Spleen (tissue), 11 donors: ENCODE data around the gene PHLDB2. TPM values are rescaled to one million over a fixed set of nuclear protein-coding genes. Genes with fewer than 3 reads are reported as not detected.

Experiments
- DNase-seq: peaks from one replicate; pipeline ENCODE4 v3.0.0-alpha.2; 2020
- H3K27ac ChIP-seq, 8 donors: fragments of 200-600 bp; sonication (generic) in 7 of 8; 1 replicate in 4 of 8; 2 replicates in 4 of 8; pipeline versions ENCODE4 v1.5.0 to v1.8.0; 2016 to 2021; ENCODE audit warnings: inconsistent platforms in 4 of 8, mild to moderate bottlenecking in 4 of 8, moderate library complexity in 1 of 8
- H3K27me3 ChIP-seq, 7 donors: fragments of 200-600 bp; sonication (generic) in 6 of 7; replicated peaks in 1 of 7; 1 replicate in 4 of 7; 2 replicates in 3 of 7; pipeline versions ENCODE4 v1.5.0 to v1.8.0; 2016 to 2021; ENCODE audit warnings: inconsistent platforms in 3 of 7, mild to moderate bottlenecking in 1 of 7
- H3K36me3 ChIP-seq, 6 donors: fragments of 200-600 bp; sonication (generic) in 5 of 6; 1 replicate in 4 of 6; 2 replicates in 2 of 6; pipeline versions ENCODE4 v1.5.0 to v1.8.0; 2016 to 2021; ENCODE audit warnings: inconsistent platforms in 2 of 6
- H3K4me1 ChIP-seq, 6 donors: fragments of 200-600 bp; sonication (generic) in 5 of 6; 1 replicate in 3 of 6; 2 replicates in 3 of 6; pipeline versions ENCODE4 v1.5.0 to v1.8.0; 2016 to 2021; ENCODE audit warnings: inconsistent platforms in 3 of 6
- H3K4me3 ChIP-seq, 8 donors: fragments of 200-600 bp; sonication (generic) in 7 of 8; 1 replicate in 4 of 8; 2 replicates in 4 of 8; pipeline versions ENCODE4 v1.5.0 to v1.8.0; 2016 to 2021; ENCODE audit warnings: inconsistent platforms in 4 of 8, mild to moderate bottlenecking in 4 of 8, moderate library complexity in 2 of 8
- H3K9me3 ChIP-seq, 8 donors: fragments of 200-600 bp; sonication (generic) in 7 of 8; 1 replicate in 4 of 8; 2 replicates in 4 of 8; pipeline versions ENCODE4 v1.5.0 to v1.8.0; 2016 to 2021; ENCODE audit warnings: inconsistent platforms in 4 of 8
- POLR2A ChIP-seq, 3 donors: fragments of 450-650 bp; IDR thresholded peaks; one replicate each; pipeline ENCODE4 v1.5.1; 2017; ENCODE audit warnings: antibody characterized with exemption in 3 of 3, mild to moderate bottlenecking in 1 of 3
- POLR2AphosphoS5 ChIP-seq, 3 donors: sonication (generic); formaldehyde crosslinking; IDR thresholded peaks; one replicate each; pipeline ENCODE4 v1.5.1; 2017; ENCODE audit warnings: antibody characterized with exemption in 3 of 3
- WGBS, 5 donors: extraction: QIAGEN DNeasy Blood & Tissue Kit in 3 of 5; methylation state at CpG; one replicate each; pipeline versions ENCODE4 v1.1.5 to v1.1.7; 2013 to 2018; 5-methylcytosine and 5-hydroxymethylcytosine counted together
- intact Hi-C: fragments of 100-400 bp; cut with DNase I; formaldehyde crosslinking; loops from one replicate; pipeline ENCODE4 v1.15.0; 2023; ENCODE audit warnings: low total_unique reads
- polyA plus RNA-seq, 3 donors: library from polyadenylated mRNA; stranded (reverse); fragments of 200-250 nt; gene quantifications; one replicate each; pipeline ENCODE4 v1.2.1, GENCODE V29; 2013
- total RNA-seq, 7 donors: library from RNA; depleted of rRNA in 3 of 7; stranded (reverse); fragments of >200 nt in 3 of 7; fragmentation: NEBNext Ultra II Directional in 4 of 7; extraction: Animal tissue kit (Norgen Biotek cat#: 25700) in 4 of 7; gene quantifications; one replicate each; pipeline versions ENCODE4 v1.1.0 to v1.2.1, GENCODE V29; 2016 to 2021
- TF ChIP-seq, protein P1 (sequence below), 11 experiments: fragments of 200-600 bp in 7 of 11; fragments of 450-650 bp in 4 of 11; sonication (generic) in 4 of 11; IDR thresholded peaks in 8 of 11; conservative IDR thresholded peaks in 3 of 11; 1 replicate in 7 of 11; 2 replicates in 4 of 11; pipeline versions ENCODE4 v1.4.0 to v1.8.0; 2016 to 2021; ENCODE audit warnings: antibody characterized with exemption in 11 of 11, inconsistent platforms in 4 of 11, mild to moderate bottlenecking in 1 of 11
- donor health status: healthy with polysubstance abuse.
- donor health status: DM: no; HTN: no; CAD: no; lungs with moderate emphysema.
- donor health status: DM: no; HTN: no; CAD: no.
- donor health status: Bipolar disorder and iron deficiency.
- donor health status: healthy.
- donor health status: DM: no; HTN: no; CAD: no.
- donor health status: DM: yes; HTN: yes; CAD: no.

Gene PHLDB2
- total and polyA plus RNA-seq, 10 donors = 4.7 to 78.6 (median 42.3) TPM

DNA sequence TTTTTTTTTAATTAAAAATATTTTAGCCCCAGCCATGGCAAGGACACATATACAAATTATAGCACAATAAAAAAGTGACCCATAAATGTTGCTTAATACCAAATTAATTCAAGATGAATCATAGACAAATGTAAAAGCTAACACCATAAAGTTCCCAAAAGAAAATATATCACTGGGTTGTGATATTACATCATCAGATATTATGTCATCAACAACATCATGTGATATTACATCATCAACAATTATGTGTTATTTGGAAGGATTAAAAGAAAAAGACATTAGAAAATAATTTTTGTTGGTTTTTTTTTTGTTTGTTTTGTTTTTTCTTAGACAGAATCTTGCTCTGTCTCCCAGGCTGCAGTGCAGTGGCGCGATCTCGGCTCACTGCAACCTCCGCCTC lies 85.3 kb downstream of the PHLDB2 start:
- Histone ChIP-seq H3K4me3 (no peak overlapping the region), H3K36me3 (peaks cover 0 to 45% (median 13%) of the 10 kb centered on the region in 6 donors), H3K27me3 (no peaks in the 10 kb centered on the region), H3K4me1 (no peaks in the 10 kb centered on the region), H3K9me3 (no peaks in the 10 kb centered on the region), H3K27ac (no peak overlapping the region)
- TF ChIP-seq, protein P1, sequence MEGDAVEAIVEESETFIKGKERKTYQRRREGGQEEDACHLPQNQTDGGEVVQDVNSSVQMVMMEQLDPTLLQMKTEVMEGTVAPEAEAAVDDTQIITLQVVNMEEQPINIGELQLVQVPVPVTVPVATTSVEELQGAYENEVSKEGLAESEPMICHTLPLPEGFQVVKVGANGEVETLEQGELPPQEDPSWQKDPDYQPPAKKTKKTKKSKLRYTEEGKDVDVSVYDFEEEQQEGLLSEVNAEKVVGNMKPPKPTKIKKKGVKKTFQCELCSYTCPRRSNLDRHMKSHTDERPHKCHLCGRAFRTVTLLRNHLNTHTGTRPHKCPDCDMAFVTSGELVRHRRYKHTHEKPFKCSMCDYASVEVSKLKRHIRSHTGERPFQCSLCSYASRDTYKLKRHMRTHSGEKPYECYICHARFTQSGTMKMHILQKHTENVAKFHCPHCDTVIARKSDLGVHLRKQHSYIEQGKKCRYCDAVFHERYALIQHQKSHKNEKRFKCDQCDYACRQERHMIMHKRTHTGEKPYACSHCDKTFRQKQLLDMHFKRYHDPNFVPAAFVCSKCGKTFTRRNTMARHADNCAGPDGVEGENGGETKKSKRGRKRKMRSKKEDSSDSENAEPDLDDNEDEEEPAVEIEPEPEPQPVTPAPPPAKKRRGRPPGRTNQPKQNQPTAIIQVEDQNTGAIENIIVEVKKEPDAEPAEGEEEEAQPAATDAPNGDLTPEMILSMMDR (IDR thresholded peaks at IDR 0.05 in 8 of 11, conservative IDR thresholded peaks at IDR 0.05 in 3 of 11) = no peak
- TF ChIP-seq POLR2A (IDR thresholded peaks at IDR 0.05) (no peak), POLR2AphosphoS5 (IDR thresholded peaks at IDR 0.05) (no peak)
- no peak for DNase-seq
- 89 to 100% (median 97%) methylated on average over 4 of the region's 4 CpGs for WGBS, 5 donors
- intact Hi-C loops = no loop called here

GRCh38 chr3:111947231-111947630 lies 88.2 kb downstream of the PHLDB2 start:
- DNase-seq = no peak
- Histone ChIP-seq H3K27ac (no peak overlapping the region), H3K27me3 (no peaks in the 10 kb centered on the region), H3K4me1 (no peaks in the 10 kb centered on the region), H3K36me3 (peaks cover 0 to 23% (median 0%) of the 10 kb centered on the region in 6 donors), H3K4me3 (no peak overlapping the region), H3K9me3 (no peaks in the 10 kb centered on the region)
- TF ChIP-seq, protein P1 (IDR thresholded peaks at IDR 0.05 in 8 of 11, conservative IDR thresholded peaks at IDR 0.05 in 3 of 11) = no peak
- TF ChIP-seq POLR2A (IDR thresholded peaks at IDR 0.05) (no peak), POLR2AphosphoS5 (IDR thresholded peaks at IDR 0.05) (no peak)
- intact Hi-C loops = no loop called here
- WGBS, 5 donors = 65 to 88% (median 75%) methylated on average over 1 of the region's 1 CpG

- Histone ChIP-seq H3K4me1 (no peaks in the 10 kb centered on the region), H3K27me3 (no peaks in the 10 kb centered on the region), H3K27ac (no peak overlapping the region), H3K4me3 (no peak overlapping the region), H3K9me3 (no peaks in the 10 kb centered on the region), H3K36me3 (peaks cover 0 to 35% (median 0%) of the 10 kb centered on the region in 6 donors)
- 88 to 94% (median 93%) methylated on average over 9 of the region's 9 CpGs for WGBS, 5 donors
- no peak for TF ChIP-seq POLR2A (IDR thresholded peaks at IDR 0.05)
- TF ChIP-seq POLR2AphosphoS5 (IDR thresholded peaks at IDR 0.05) = no peak
- TF ChIP-seq, protein P1 (IDR thresholded peaks at IDR 0.05 in 8 of 11, conservative IDR thresholded peaks at IDR 0.05 in 3 of 11) = no peak
- DNase-seq = no peak
- intact Hi-C loops = no loop called here
Measured at GRCh38 chr3:111948786-111949185, 89.7 kb downstream of the PHLDB2 start.

- WGBS, 5 donors = 84 to 93% (median 91%) methylated on average over 3 of the region's 3 CpGs
- TF ChIP-seq POLR2A (IDR thresholded peaks at IDR 0.05) (no peak), POLR2AphosphoS5 (IDR thresholded peaks at IDR 0.05) (no peak)
- TF ChIP-seq, protein P1 (IDR thresholded peaks at IDR 0.05 in 8 of 11, conservative IDR thresholded peaks at IDR 0.05 in 3 of 11) = no peak
- peaks cover 0 to 42% (median 0%) of the 10 kb centered on the region in 6 donors for H3K36me3 ChIP-seq
- no peaks in the 10 kb centered on the region for H3K4me1 ChIP-seq
- no peak overlapping the region for H3K27ac ChIP-seq
- no peak overlapping the region for H3K4me3 ChIP-seq
- H3K27me3 ChIP-seq = no peaks in the 10 kb centered on the region
- intact Hi-C loops = no loop called here
- no peaks in the 10 kb centered on the region for H3K9me3 ChIP-seq
- no peak for DNase-seq
Measured at GRCh38 chr3:111949712-111950111, 90.6 kb downstream of the PHLDB2 start.
